NCI-H524 treated with DMSO at 0.1 percent for 48 hours (cell line): Measurements from ENCODE around the gene MAP4K1.

Source experiments
- DNase-seq: peaks from one replicate; lab custom pipeline; 2025; lab: John Stamatoyannopoulos, UW

MAP4K1 gene

DNA sequence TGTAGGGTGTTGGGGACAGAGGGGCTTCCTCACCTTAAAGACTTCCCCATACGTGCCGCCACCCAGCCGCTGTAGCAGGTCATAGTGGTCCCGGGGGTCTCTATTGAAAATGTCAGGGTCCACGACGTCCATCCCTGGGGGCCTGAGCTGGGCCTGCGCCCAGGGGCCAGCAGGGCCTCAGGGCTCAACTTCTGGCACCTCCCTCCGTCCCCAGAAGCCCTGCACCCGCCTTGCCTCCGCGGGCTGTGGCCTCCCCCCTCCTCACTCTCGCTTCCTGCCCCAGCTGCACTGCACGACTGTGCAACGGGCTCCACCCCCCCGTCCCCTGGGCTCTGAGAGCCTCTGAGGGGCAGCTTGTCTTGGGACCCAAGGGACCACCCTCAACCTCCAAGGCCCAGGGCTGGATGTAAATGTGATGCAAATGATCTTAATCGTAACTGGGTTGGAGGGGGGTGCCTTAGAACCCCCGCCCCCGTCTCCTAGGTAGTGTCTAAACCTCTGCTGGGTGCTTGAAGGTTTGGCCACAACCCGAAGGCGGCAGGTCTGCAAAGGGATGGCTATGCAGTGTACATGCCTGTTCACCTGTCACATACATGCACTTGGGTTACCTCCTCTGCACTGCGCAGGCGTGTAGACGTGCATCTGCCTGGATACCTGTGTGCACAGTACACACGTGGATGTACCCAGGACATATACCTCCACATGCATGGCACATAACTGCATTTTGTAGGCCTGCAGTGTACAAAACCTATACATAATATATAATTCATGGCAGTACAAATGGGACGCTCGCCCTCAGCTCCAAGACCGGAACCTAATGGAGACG lies at the start of gene MAP4K1:
TSS of gene MAP4K1 (minus strand) at position 190 of the 826 bp plus-strand sequence. CDS start at position 132, 58 bp downstream.
- no peak for DNase-seq

- no peak for DNase-seq
These were observed 49.1 kb upstream of the MAP4K1 start for GRCh38 chr19:38666663-38667511.

DNA sequence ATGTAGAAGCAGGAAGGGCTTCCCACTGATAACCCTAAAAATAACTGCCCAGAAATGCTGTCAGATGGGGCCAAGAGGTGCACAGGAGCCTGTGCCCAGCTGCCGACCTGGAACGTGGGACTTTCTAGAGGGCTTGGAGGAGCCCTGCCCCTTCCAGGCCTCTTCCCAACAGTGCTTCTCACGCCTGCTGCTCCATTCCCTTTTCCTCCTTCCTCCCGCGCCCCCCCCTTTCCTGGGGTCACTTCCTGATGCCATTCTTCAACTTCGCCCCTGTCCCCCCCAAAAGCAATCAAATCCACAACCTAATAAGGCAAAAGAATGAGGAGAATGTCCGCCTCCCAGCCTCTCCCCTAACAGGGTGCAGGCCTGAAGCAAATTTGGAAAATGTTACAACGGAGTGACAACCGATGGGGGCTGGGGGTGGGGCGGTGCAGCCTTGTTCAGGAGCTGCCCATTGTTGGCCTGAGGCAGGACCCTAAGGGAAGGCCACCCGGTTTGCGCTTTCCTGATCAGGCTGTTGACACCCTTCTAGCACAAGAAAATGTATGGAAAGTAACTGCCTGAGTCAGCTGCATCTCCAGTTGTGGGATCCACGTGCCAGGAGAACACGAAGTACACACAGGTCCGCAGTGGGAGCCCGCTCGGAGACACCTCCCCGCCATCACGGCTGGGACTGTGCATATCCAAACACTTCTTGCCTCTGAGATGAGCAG lies 48.4 kb upstream of the MAP4K1 start:
- DNase-seq = no peak

GRCh38 chr19:38665219-38665931 lies 47.6 kb upstream of the MAP4K1 start:
- no peak for DNase-seq

- no peak for DNase-seq
These were observed 46.9 kb upstream of the MAP4K1 start for GRCh38 chr19:38664503-38665211.

- DNase-seq = no peak
These were observed 46.3 kb upstream of the MAP4K1 start for GRCh38 chr19:38663957-38664502.

DNA sequence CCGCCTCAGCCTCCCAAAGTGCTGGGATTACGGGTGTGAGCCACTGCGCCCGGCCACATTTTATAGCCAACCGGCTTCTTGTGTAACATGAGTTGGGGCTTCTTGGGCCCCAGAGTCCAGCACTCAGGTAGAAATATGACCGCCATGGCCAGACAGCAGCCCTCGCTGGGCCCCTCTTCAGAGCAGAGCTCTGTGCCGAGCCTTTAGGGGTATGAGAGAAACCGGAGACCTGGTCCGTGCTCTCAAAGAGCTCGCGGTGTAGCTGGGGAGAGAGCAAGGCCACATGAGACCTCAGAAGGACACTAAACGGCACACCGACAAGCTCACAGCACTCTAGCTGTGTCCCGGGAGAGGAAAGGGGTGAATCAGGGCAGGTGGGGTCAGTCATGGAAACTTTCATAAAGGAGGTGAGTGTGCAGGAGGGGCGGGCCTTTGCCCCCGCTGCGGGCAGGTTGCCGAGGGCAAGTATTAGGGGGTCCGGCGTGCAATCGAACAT lies 45.5 kb upstream of the MAP4K1 start:
- no peak for DNase-seq

- no peak for DNase-seq
These were observed 44.9 kb upstream of the MAP4K1 start for GRCh38 chr19:38662537-38663155.

DNA sequence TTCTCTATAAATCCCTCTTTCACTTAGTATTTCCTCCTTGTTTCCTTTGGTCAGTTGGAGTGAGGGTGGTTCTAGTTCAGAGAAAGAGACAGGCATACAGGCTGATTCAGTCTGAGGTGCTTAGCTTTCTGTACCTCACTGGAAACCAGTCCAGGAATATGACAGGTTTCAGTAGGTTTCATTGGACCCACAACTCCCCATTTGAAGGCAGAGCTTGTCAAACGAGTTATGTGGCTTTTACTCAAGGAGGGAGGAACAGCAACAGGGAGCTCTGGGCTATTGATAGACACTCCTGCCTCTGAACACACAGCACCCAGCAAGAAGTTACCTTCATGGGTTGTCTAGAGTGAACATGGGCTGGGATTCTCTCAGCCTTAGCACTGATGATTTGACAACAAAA lies 44.2 kb upstream of the MAP4K1 start:
- no peak for DNase-seq

DNA sequence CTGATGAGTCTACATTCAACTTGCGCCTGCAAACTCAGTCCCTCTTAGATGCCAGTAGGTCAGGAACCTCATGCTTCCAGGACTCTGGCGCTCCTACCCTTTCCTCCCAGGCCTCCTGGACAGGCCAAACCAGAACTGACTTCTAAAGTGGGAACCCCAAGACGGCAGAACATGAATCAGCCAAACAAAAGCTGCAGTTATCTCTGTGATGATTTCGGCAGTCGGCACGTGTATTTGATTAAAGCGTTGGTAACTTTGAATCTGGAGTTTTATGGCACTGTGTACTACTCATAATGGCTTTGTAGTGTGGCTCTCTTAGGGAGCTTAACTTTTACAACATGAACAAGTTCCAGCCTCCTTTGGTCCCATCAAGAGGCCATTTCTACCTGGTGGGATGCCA lies 43.4 kb upstream of the MAP4K1 start:
- DNase-seq = no peak

GRCh38 chr19:38660724-38661123 lies 43.0 kb upstream of the MAP4K1 start:
- no peak for DNase-seq

- DNase-seq = no peak
These were observed 40.9 kb upstream of the MAP4K1 start for GRCh38 chr19:38658462-38659306.

DNA sequence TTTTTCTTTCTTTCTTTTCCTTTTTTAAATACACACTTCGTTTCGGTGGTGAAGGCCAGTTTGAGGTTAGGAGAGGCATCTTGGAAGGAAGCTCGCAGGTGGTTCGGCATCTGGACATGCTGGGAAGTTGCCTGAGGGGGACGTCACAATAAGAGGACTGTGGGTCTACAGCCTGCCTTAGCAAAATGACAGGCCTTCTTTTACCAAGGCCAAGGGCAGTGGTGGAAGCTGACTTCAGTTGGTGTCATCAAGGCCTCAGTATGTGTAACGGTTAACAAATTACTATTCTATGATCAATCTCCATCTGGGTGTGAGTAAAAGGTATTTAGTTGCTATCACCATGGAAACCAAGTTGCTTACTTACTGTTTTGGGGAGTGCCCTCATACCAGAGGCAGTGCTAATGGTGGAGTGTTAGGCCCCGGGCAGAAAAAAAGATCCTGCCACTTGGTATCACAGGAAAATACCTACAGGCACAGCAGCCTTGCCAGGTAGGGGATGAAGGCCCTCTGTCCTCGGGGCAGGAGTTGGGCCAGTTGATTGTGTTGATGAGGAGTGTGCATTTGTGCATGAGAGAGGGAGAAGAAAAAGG lies 40.0 kb upstream of the MAP4K1 start:
- no peak for DNase-seq

DNA sequence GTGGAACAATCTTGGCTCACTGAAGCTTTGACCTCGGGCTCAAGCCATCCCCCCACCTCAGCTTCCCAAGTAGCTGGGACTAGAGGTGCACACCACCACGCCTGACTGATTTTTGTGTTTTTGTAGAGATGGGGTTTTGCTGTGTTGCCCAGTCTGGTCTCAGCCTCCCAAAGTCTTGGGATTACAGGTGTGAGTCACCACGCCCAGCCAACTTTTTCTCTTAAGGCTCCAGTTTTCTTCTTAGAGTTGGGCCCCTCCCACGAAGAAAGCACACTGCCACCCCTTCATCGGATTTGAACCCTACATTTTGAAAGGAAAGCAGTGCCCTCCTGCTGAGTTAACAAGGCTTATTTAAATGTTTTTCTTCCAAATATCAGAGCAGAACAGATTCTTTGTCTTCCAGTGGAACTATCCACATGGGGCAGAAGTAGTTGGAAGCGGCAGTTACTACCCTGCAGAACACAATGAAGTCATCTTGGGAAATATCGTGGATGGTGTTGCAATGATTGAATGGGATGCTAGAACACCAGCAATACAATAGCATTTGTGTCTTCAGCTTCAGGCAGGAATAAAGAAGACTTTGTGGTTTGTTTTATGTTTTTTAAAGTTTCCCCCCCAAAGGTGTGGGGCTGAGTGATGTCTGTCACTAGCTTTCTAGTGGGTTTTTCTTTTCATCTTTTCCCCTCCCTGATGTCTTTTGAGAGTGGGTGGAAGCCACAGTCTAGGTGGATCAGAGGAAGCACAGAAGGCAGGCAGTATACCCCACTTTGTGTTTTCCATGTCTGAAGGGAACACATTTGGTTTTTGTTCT lies 38.6 kb upstream of the MAP4K1 start:
- DNase-seq = no peak

DNA sequence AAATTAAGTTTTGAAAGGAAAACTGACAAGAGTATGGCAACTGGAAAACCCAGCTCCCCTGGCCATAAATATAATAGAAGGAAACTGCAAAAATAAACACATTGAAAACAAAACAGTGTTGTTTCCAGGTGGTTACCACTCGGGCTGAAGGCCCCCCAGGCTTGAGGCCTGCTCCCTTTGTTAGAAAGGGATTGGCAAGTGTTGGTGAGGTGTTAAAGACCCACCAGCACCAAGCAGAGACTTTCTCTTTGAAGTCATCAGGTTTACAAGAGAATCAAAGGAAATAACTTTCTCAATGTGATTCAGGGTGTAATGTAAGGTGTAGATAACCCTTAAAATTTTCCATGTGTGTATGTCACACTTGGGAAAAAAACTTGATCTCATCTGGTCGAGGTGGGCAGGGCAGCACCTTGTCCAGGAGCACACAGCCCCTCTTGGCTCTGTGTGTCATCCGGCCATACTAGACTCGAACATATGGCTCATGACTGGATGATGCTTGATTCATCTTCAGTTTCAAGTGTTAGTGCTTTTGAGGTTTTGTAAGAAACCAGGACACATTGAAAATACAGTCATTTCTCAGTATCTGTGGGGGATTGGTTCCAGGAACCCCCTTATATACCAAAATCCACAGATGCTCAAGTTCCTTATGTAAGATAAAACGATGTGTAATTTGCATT lies 37.5 kb upstream of the MAP4K1 start:
- DNase-seq = peak; percentile 51

- DNase-seq = no peak
These were observed 36.9 kb upstream of the MAP4K1 start for GRCh38 chr19:38654628-38655055.

DNA sequence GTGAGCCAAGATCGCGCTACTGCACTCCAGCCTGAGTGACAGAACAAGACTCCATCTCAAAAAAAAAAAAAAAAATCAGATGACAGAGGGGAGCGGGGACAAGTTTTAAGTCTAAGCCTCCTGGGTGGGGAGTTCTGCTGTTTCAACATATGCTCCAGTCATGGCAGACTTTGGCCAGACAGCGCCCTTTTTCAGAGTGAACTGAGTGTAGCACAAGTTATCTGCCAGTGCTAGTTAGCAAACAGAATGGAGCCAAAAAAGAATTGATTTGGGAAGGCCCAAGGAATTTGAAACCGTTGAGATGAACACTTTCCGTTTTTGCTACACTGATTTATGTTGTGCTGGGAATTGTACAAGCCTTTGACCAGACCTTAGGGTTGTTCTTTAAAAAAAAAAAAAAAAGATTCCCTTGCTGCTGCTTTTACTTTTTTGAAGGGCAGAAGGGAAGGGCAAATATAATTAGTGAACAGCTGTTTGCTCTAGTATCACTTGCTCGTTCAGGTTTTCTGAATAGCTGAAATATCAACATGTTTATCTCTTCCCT lies 35.3 kb upstream of the MAP4K1 start:
- DNase-seq = peak; percentile 64
